ENCODE data around the gene SLX9.

DNA sequence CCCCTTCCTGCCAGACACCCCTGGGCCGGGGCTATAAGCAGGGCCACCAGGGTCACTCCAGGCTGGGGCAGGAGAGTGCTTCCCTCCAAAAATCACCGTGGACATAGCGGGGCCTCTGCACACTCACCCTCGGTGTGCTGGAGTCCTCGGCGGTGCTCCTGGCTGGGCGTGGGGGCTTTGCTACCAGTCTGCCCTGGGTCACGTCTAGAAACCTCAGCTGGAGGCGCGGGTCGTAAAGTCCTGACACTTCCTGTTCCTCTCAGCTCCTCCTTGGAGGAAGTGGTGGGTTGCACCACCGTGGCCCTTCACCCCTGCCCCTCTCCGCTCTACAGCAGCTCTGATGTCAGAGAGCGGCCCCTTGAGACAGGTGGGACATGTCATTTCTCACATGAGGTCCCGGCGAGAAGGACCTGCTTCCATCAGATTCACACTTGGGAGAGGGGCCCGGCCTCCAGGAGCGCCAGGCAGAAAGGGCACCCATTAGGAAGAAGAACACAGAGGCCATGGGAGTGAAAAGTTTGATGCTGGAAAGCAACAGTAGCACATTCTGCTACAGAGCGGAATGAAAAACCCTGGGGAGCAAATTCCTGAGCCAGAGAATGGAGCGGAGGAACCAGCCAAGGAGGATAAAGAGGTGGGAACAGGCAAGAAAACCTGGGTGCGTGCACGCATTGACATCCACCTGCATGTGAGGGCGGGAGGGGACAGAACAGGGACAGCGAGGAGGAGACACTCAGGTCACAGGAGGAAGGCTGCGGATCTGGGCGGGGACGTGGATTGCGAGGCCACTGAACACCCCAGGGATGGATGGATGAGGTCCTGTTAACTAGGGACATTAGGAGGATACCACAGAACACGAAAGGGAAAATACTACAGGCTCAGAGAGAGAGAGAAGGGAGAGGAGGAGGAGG, 18.9 kb upstream of the SLX9 start, which contains the start of gene ITGB2:
- no peak for TF ChIP-seq POLR2AphosphoS5 (IDR thresholded peaks at IDR 0.05; ENCODE audit: borderline replicate concordance, low read depth, low read length)
- no peak for TF ChIP-seq EZH2 (IDR thresholded peaks at IDR 0.05)

Measured in SK-N-MC (cell line).